GM23338 (cell line): ENCODE results near the gene MAPK14.

Source experiments
- CTCF ChIP-seq, 2 experiments: fragments of 200-600 bp in 1 of 2; sonication (generic) in 1 of 2; conservative IDR thresholded peaks; 2 replicates each; pipeline versions ENCODE4 v1.5.1 to v1.6.1; 2016 to 2017; ENCODE audit warnings: antibody characterized with exemption in 2 of 2, low read depth in 2 of 2, mild to moderate bottlenecking in 2 of 2, moderate library complexity in 1 of 2
- EZH2phosphoT487 ChIP-seq: fragments of 200-600 bp; sonication (generic); IDR thresholded peaks from one replicate; pipeline ENCODE4 v1.8.1; 2018; ENCODE audit warnings: antibody characterized with exemption; ENCODE audit not compliant: unreplicated experiment
- POLR2AphosphoS5 ChIP-seq: IDR thresholded peaks from 2 replicates; pipeline ENCODE4 v1.6.1; 2016; ENCODE audit warnings: antibody characterized with exemption, low read depth

DNA sequence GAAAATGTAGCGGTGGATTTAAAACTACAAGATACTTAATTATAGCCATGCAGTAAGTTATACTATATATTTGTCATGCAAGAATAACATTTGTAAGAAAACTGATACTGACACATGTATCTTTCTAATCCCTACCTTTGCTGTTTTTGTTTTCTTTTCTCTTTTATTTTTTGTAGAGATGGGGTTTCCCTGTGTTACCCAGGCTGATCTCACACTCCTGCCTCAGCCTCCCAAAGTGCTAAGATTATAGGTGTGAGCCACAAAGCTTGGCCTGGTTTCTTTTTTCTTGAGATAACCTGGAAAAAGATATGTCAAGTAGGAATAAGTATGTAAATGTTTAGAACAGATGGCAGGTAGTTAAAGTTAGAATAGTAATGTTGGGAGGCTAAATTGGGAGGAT, 44.1 kb downstream of the MAPK14 start:
- TF ChIP-seq EZH2phosphoT487 (no peak), POLR2AphosphoS5 (no peak), CTCF (conservative IDR thresholded peaks at IDR 0.05; ENCODE audit: low read depth in 2 of 2) (no peak)
